NCI-H1092 (cell line): ENCODE results near the gene ATG7.

Experiments
- DNase-seq: peaks from one replicate; lab custom pipeline; 2025; lab: John Stamatoyannopoulos, UW

The ATG7 gene

GRCh38 chr3:11356269-11356668 lies 84.1 kb downstream of the ATG7 start:
- DNase-seq: no peak

- no peak for DNase-seq
These were observed 90.4 kb downstream of the ATG7 start for GRCh38 chr3:11362600-11362999.

GRCh38 chr3:11363715-11364114 lies 91.5 kb downstream of the ATG7 start:
- no peak for DNase-seq

- no peak for DNase-seq
These were observed 92.0 kb downstream of the ATG7 start for GRCh38 chr3:11364181-11364580.

- DNase-seq: no peak
These were observed 95.0 kb downstream of the ATG7 start for GRCh38 chr3:11367143-11367693.

GRCh38 chr3:11370191-11370590 lies 98.0 kb downstream of the ATG7 start:
- DNase-seq: no peak

- DNase-seq: no peak
These were observed 98.8 kb downstream of the ATG7 start for GRCh38 chr3:11370966-11371365.

GRCh38 chr3:11371747-11372146 lies 99.5 kb downstream of the ATG7 start:
- DNase-seq: peak; percentile 48

GRCh38 chr3:11373235-11373634 lies 101.0 kb downstream of the ATG7 start:
- no peak for DNase-seq

GRCh38 chr3:11373654-11374053 lies 101.5 kb downstream of the ATG7 start:
- no peak for DNase-seq

- no peak for DNase-seq
These were observed 103.3 kb downstream of the ATG7 start for GRCh38 chr3:11375333-11376088.

- DNase-seq: no peak
These were observed 105.5 kb downstream of the ATG7 start for GRCh38 chr3:11377719-11378118.

GRCh38 chr3:11379238-11379823 lies 107.1 kb downstream of the ATG7 start:
- no peak for DNase-seq

GRCh38 chr3:11379824-11380701 lies 107.9 kb downstream of the ATG7 start:
- no peak for DNase-seq

- peak; percentile 32 for DNase-seq
These were observed 108.9 kb downstream of the ATG7 start for GRCh38 chr3:11381141-11381540.

- DNase-seq: peak; percentile 29
These were observed 109.4 kb downstream of the ATG7 start for GRCh38 chr3:11381563-11381962.

- DNase-seq: no peak
These were observed 110.0 kb downstream of the ATG7 start for GRCh38 chr3:11382146-11382745.

GRCh38 chr3:11384074-11384473 lies 111.9 kb downstream of the ATG7 start:
- no peak for DNase-seq

GRCh38 chr3:11385326-11385725 lies 113.1 kb downstream of the ATG7 start:
- no peak for DNase-seq

GRCh38 chr3:11385891-11386290 lies 113.7 kb downstream of the ATG7 start:
- no peak for DNase-seq

GRCh38 chr3:11386465-11387113 lies 114.4 kb downstream of the ATG7 start:
- no peak for DNase-seq
